HG03045 (cell line): ENCODE results near the gene AMOT.

Experiments
- ATAC-seq: cut with Tn5 transposase; IDR thresholded peaks from one replicate; pipeline ENCODE4 v1.9.1; 2021; ENCODE audit warnings: mild to moderate bottlenecking, moderate library complexity; ENCODE audit not compliant: unreplicated experiment

AMOT gene

DNA sequence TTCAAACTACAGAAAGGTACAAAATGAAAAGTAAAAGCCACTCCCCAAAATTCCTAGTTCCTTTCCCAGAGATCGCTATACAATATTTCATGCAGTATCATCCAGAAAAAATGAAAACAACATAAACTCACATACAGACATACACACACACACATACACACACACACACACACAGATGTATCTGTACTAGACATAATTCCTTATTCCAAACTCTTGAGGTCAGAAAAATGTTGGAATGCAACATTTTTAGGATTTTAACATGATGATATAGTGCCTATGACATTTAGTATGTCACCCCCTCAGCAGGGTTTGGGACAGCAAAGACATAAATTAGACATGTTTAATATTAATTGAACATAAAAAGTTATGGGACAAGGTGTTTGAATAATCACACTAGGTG is 87.5 kb downstream of the AMOT start:
- ATAC-seq, result no peak

DNA sequence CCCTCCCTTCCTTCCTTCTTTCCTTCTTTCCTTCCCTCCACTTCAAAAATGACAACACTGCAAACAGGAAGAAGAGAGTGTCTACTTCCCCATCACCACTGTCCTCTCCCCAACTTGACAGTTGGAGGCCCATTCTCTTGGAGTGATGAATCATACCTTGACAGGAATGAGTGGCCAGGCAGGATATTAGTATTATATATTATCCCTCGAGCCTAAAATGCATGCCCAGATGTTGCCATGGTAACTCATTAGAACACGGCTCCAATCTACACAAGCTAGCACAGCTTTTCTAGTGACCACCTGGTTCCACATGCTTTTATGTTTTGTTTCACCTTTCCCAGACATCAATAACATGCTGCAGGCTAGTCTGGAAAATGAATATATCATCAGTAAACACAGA is 89.6 kb downstream of the AMOT start:
- no peak for ATAC-seq

DNA sequence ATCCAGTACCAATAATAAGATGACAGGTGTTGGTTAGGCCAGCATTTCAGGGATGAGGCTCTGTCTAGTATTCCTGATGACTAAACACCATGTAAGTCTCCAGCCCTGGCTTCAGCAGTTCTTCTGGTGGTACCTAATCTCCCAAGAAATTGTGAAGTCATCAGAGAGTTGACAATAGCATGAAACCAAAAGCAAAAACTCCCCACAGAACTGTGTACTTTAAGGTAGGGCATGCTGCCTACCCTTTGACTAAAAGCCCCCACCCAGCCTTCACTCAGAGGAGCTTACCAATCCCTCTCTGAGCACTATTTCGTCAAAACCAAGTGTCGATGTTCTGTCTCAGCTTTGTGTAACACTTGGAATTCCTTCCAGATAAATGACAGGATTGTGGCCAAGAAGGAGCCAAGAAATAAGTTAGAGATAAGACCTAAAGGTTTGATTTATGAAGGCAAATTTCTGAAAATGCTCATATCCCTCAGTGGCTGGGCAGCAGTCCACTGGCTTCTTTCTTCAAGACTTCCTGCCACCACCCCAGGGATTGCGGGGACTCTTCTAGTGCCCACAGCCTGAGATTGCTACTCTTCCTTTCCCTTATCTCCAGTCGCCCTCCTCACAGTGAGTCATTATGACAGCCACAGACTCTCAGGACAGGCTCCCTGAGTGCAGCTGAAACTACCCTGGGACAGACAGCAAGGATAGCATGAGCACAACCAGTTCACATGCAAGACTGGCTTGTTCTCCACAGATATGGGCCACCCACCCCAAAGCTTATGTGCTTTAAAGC is 93.6 kb downstream of the AMOT start:
- ATAC-seq, result no peak

DNA sequence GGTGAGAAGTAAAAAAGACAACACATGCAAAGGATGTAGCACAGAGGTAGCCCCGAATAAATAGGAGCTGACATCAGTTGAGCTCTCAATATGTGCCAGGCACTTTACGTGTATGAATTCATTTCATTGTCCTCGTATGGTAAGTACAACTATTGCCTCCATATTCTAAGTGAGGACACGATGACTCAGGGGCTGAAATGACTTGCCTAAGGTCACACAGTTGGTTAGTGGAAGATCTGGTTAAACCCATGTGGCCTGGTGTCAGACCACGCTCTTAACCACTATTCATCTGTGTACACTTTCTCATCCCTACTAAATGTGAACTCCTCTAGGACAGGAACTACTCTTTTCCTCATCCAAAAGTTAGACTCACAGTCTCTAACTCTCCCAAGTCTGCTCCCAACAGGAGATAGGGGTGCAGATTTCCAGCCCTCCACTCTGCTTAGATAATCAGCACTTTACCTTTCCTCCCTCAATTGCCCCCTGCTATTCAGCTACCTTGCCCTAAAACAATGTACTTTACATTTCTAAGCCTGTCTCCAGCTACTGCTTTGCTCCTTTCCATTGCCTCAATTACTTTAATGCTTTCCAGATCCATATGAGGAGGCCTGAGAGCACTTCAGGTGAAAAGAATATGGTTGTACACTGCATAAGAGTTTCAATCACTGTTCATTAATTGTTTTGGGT is 102.1 kb downstream of the AMOT start:
- peak; percentile 74 for ATAC-seq

DNA sequence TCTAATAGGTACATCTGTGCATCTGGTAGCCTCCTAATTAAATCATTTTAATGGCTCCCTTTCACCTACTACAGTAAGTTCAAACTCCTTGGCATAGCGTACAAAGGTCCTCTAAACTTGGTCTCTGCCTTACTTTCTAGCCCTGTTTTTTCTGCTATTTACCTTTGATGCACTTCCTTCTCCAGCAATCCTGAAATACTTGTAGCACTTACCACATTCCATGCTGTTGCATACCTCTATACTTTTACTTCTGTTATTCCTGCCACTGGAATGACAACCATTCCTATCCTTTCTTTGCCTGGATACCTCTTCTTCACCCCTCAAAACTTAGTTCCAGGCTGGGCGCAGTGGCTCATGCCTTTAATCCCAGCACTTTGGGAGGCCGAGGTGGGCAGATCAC is 104.3 kb downstream of the AMOT start:
- no peak for ATAC-seq

DNA sequence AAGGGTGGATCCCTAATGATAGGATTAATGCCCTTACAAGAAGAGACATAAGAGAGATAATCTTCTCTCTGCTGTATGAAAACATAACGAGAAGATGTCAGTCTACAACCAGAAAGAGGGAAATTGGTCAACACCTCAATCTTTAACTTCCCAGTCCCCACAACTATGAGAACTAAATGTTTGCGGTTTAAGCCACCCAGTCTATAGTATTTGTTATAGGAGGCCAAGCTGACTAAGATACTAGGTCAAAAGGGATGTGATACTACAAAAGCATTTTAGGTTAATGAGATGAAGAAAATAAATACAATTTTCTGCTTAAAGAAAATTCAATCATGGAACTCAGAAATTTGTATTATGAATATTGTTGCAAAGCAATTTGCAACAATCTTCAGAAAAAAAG is 105.5 kb downstream of the AMOT start:
- ATAC-seq, result no peak

DNA sequence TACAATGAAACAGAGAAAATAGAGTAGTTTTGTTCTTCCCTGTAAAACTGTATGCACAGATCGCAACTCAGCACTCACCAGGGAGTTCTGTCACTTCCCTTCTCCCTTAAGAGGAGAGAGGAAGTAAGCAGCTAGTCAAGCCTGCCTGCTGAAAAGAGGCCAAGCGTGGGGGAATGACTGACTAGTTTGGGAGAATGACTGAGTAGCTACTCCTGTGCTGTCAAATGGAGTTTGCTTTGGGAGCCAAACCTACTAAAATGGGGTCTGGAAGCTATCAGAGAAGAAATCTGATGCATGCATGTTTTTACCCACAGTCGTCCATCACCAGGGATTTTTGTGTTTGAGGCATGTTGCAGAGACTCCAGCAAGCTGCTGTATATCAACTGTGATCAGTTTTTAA is 106.3 kb downstream of the AMOT start:
- no peak for ATAC-seq

DNA sequence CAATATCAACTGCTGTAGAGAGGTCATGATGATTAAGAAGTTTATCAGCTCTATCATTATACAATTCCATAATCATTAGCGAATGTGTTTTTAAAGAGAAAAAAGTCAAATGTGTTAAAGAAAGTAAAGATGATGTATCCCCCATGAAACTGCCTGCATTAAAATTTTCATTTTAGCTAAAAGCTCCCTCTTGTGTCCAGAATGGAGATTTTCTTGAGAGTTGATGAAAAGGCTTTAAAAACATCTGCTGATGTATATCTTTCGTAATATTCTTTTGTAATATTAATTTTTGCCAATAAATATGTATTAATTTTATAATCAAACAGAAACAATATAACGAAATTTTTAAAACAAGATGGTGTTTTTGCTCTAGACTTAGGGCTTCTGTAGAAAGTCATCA is 108.8 kb downstream of the AMOT start:
- no peak for ATAC-seq
